NT2/D1 (cell line): ENCODE measurements around the gene MAST4.

Experiments
- YY1 ChIP-seq: IDR thresholded peaks from 2 replicates; pipeline ENCODE4 v1.6.1; 2011; ENCODE audit not compliant: insufficient read length, insufficient read depth
- ZNF274 ChIP-seq: IDR thresholded peaks from 2 replicates; pipeline ENCODE4 v1.6.1; 2011; ENCODE audit warnings: mild to moderate bottlenecking, low read depth, low read length

GRCh38 chr5:66850354-66851075, 254.3 kb downstream of the MAST4 start:
- no peak for TF ChIP-seq YY1
- TF ChIP-seq ZNF274 = no peak
